ENCODE data around the gene KIF9. TPM values are rescaled to one million over a fixed set of nuclear protein-coding genes. Genes with fewer than 3 reads are reported as not detected.
A peak's percentile ranks its signal among the peaks of the same experiment; 100 is the strongest.

The KIF9 gene
- 10 to 100 TPM in 2 of 4 donors, 1 to 10 TPM in 2; 8.8 to 23.4 (median 15.3) TPM for total RNA-seq

GRCh38 chr3:47282424-47283192 lies at the start of gene KIF9, which contains the start of gene KLHL18:
Gene KIF9, minus strand, starts transcription at chr3:47282799. Its CDS starts 5,425 bp downstream, at chr3:47277374.
Gene KLHL18, plus strand, starts transcription at chr3:47282944. Its CDS starts 22 bp downstream, at chr3:47282966.
- H3K9me3 ChIP-seq: no peaks in the 10 kb centered on the region
- TF ChIP-seq EP300 (IDR thresholded peaks at IDR 0.05): no peak
- TF ChIP-seq POLR2AphosphoS5 (IDR thresholded peaks at IDR 0.05): peak in 2 of 3 donors; percentile 79 to 96
- TF ChIP-seq POLR2A (IDR thresholded peaks at IDR 0.05): peak in 1 of 2 donors; percentile 27
- TF ChIP-seq CTCF (IDR thresholded peaks at IDR 0.05): no peak
- H3K27me3 ChIP-seq: no peaks in the 10 kb centered on the region
- H3K4me3 ChIP-seq: peak within 1 kb of the TSS; percentile 93
- H3K4me1 ChIP-seq: peaks cover 42% of the 10 kb centered on the region
- H3K36me3 ChIP-seq: no peaks in the 10 kb centered on the region
- DNase-seq (ENCODE audit: low spot score in 2 of 2): peak; percentile 97
- H3K27ac ChIP-seq: peak within 1 kb of the TSS; percentile 96
- WGBS: under 1% methylated on average over 62 of the region's 82 CpGs

GRCh38 chr3:47324278-47324865 lies 41.8 kb upstream of the KIF9 start:
- DNase-seq (ENCODE audit: low spot score in 2 of 2): no peak
- TF ChIP-seq POLR2AphosphoS5 (IDR thresholded peaks at IDR 0.05) (no peak), EP300 (IDR thresholded peaks at IDR 0.05) (no peak), CTCF (IDR thresholded peaks at IDR 0.05) (peak; percentile 35 to 59), POLR2A (IDR thresholded peaks at IDR 0.05) (no peak)
- Histone ChIP-seq H3K27me3 (no peaks in the 10 kb centered on the region), H3K4me1 (peaks cover 4% of the 10 kb centered on the region), H3K36me3 (peaks cover 66% of the 10 kb centered on the region), H3K9me3 (no peaks in the 10 kb centered on the region), H3K27ac (no peak overlapping the region), H3K4me3 (no peak overlapping the region)
- 0% methylated on average over 2 of the region's 2 CpGs for WGBS

GRCh38 chr3:47323431-47324277 lies 41.1 kb upstream of the KIF9 start:
- no peak overlapping the region for H3K27ac ChIP-seq
- 77% methylated on average over 8 of the region's 8 CpGs for WGBS
- H3K4me3 ChIP-seq: no peak overlapping the region
- DNase-seq (ENCODE audit: low spot score in 2 of 2): no peak
- TF ChIP-seq POLR2AphosphoS5 (IDR thresholded peaks at IDR 0.05): no peak
- no peak for TF ChIP-seq CTCF (IDR thresholded peaks at IDR 0.05)
- TF ChIP-seq EP300 (IDR thresholded peaks at IDR 0.05): no peak
- no peak for TF ChIP-seq POLR2A (IDR thresholded peaks at IDR 0.05)
- H3K9me3 ChIP-seq: no peaks in the 10 kb centered on the region
- no peaks in the 10 kb centered on the region for H3K27me3 ChIP-seq
- peaks cover 65% of the 10 kb centered on the region for H3K36me3 ChIP-seq
- H3K4me1 ChIP-seq: peaks cover 9% of the 10 kb centered on the region

- Histone ChIP-seq H3K27ac (no peak overlapping the region), H3K9me3 (no peaks in the 10 kb centered on the region), H3K4me3 (no peak overlapping the region), H3K36me3 (peaks cover 40% of the 10 kb centered on the region), H3K4me1 (peaks cover 16% of the 10 kb centered on the region), H3K27me3 (no peaks in the 10 kb centered on the region)
- no peak for DNase-seq (ENCODE audit: low spot score in 2 of 2)
- WGBS: 47% methylated on average over 2 of the region's 2 CpGs
- no peak for TF ChIP-seq CTCF (IDR thresholded peaks at IDR 0.05)
- no peak for TF ChIP-seq POLR2AphosphoS5 (IDR thresholded peaks at IDR 0.05)
- no peak for TF ChIP-seq EP300 (IDR thresholded peaks at IDR 0.05)
- no peak for TF ChIP-seq POLR2A (IDR thresholded peaks at IDR 0.05)
These were observed 37.4 kb upstream of the KIF9 start for GRCh38 chr3:47319956-47320355.

Measured in suprapubic skin (tissue), 4 donors.